ENCODE results near the gene SH3BGRL2. TPM values are rescaled to one million over a fixed set of nuclear protein-coding genes. Genes with fewer than 3 reads are reported as not detected.

Gene SH3BGRL2
- total RNA-seq, 1 experiment from 2014 or later, result 5.2 TPM

- Histone ChIP-seq H3K27me3 (ENCODE audit: insufficient read depth, low read length) (no peaks in the 10 kb centered on the region), H3K9me2 (ENCODE audit: insufficient read depth) (no peaks in the 10 kb centered on the region), H3K36me3 (ENCODE audit: control insufficient read depth in 1 of 2, insufficient read depth in 2 of 2, low read length in 2 of 2) (no peaks in the 10 kb centered on the region), H3K9me3 (ENCODE audit: control insufficient read depth in 1 of 2, insufficient read depth in 1 of 2, low read depth in 1 of 2, low read length in 2 of 2) (no peaks in the 10 kb centered on the region), H3K27ac (ENCODE audit: low read depth, low read length) (no peak overlapping the region), H3K4me3 (replicated peaks in 1 of 2; ENCODE audit: low read depth in 1 of 2, low read length in 2 of 2) (no peak overlapping the region), H4K20me1 (ENCODE audit: insufficient read depth) (no peaks in the 10 kb centered on the region), H3K4me1 (ENCODE audit: control insufficient read depth in 1 of 2, insufficient read depth in 2 of 2, low read length in 2 of 2) (no peaks in the 10 kb centered on the region), H3K9ac (ENCODE audit: low read length) (no peak overlapping the region), H3K79me2 (ENCODE audit: insufficient read depth, low read length) (no peaks in the 10 kb centered on the region), H3K4me2 (ENCODE audit: low read length) (no peak overlapping the region), H2AFZ (ENCODE audit: low read depth, low read length, poor library complexity, severe bottlenecking) (no peak overlapping the region)
- BruUV-seq (replicated peaks), result no TSS peak
- ChIA-PET RAD21 (ENCODE audit: low non-redundant PET in 1 of 2, low total read pairs in 2 of 2, uncharacterized antibody in 2 of 2, unreplicated experiment in 2 of 2) (no interaction called here), POLR2A (no interaction called here), CTCF (interaction anchor here (1.1 to 1.5 kb wide), 2 partner anchors 12 to 27 kb away, joined by 3 to 7 read pairs; no protein-coding TSS in a partner anchor)
- intact Hi-C loops (cut with micrococcal nuclease), result no loop called here
- no peak for ATAC-seq
- DNase-seq (ENCODE audit: low read depth, low spot score), result no peak
- no peak for TF ChIP-seq YY1 (IDR thresholded peaks at IDR 0.05; ENCODE audit: extremely low read depth, insufficient replicate concordance, low read depth, low read length)
- no peak for TF ChIP-seq REST (IDR thresholded peaks at IDR 0.05; ENCODE audit: low read depth)
- no peak for TF ChIP-seq JUND (IDR thresholded peaks at IDR 0.05)
- no peak for TF ChIP-seq POLR2AphosphoS5 (IDR thresholded peaks at IDR 0.05; ENCODE audit: low read depth, low read length)
- no peak for TF ChIP-seq SP1 (IDR thresholded peaks at IDR 0.05; ENCODE audit: low read depth)
- no peak for TF ChIP-seq ATF3 (IDR thresholded peaks at IDR 0.05)
- no peak for TF ChIP-seq EGR1 (IDR thresholded peaks at IDR 0.05; ENCODE audit: low read depth)
- TF ChIP-seq POLR2A (IDR thresholded peaks at IDR 0.05; ENCODE audit: borderline replicate concordance, extremely low read depth, insufficient read depth, insufficient read length), result no peak
- no peak for TF ChIP-seq CBX3 (IDR thresholded peaks at IDR 0.05; ENCODE audit: low read depth)
These were observed 119.7 kb downstream of the SH3BGRL2 start for GRCh38 chr6:79750806-79751205.

Other genes starting within 250 kb of the SH3BGRL2 start
- gene LCA5, start 93.9 kb upstream of the SH3BGRL2 start, total RNA-seq (2021; ENCODE audit: unreplicated experiment), result 2.0 TPM

All from HCT116 (cell line).